HG03457 (cell line): ENCODE results near the gene PLD6.
"Not testable (repeated sequence)": the region's sequence is repeated elsewhere in the genome, so short reads cannot be mapped to it uniquely, and the experiment has no call there.

Experiments used
- ATAC-seq: cut with Tn5 transposase; IDR thresholded peaks from one replicate; pipeline ENCODE4 v1.9.1; 2021; ENCODE audit warnings: moderate number of reproducible peaks; ENCODE audit not compliant: unreplicated experiment

Gene PLD6

DNA sequence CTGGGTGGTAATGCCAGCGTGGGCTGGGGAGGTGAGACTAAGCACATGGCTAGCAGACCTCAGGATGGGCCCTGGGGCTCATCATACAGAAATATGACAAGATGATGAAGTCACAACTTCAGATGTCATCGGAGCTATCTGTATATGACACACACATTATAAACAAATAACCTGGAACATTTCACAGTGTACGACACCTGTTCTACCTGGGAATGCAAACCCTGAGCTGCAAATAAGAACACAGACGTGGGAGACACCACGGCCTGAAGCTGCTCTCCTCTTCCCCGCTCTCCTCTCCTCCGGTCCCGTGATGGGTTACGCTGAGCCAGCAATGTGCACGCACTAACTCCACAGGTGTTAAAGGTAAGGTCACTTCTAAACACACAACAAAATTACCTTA is 4.9 kb downstream of the PLD6 start:
- ATAC-seq: no peak

DNA sequence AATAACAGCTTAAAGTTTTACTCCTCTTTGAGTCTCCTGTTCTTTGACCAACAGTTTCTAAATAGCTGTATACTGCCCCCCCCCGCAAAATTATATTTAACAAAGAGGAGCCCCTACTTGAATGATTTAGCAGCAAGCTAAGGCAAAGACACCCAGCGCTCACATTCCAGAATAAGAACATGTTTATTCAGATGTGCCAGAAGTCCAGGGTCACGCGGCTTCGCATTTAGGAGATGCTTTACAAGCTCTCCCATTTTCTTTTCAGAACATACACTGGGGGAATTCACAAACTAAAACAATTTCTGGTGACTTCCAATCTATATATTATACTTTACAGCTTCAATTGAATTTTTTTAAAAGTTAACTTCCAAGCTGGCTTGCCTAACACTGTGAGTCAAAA is 5.3 kb downstream of the PLD6 start:
- ATAC-seq: no peak

DNA sequence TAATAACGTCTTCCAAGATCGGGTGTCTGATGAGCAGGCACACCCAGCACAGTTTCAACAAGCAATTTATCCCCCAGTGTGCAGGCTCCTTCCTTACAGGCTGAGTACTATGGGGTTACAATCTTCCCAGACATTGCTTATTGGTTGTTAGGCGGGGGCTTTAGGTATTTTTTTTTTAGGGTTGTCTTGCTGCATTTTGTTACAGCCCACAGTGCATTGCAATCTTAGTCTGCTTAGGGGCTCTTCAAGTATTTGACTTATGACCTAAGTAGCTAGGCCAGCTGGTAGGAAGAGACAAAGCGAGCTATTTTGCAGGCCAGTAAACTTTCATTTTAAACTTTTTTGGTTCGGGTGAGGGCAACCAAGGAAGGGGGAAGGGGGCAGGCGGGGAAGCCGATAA is 5.8 kb downstream of the PLD6 start:
- no peak for ATAC-seq

DNA sequence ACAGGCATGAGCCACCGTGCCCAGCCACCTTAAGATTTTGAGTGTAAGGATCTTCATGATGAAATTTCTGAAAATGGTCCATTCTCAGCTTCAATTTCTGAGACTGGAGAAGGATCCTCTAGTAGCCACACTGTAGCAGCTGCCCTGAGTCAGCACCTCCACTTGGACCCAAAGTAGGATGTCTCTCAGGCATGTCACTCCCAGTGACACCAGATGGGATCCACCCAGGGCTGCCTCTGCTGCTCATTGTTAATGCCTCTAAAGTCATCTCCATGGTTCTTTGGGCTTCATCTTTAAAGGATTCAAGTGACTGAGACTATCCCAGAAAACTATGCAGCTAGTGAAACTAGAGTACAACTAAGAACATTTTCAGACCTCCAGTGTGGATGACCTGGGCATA is 7.9 kb downstream of the PLD6 start:
- no peak for ATAC-seq

DNA sequence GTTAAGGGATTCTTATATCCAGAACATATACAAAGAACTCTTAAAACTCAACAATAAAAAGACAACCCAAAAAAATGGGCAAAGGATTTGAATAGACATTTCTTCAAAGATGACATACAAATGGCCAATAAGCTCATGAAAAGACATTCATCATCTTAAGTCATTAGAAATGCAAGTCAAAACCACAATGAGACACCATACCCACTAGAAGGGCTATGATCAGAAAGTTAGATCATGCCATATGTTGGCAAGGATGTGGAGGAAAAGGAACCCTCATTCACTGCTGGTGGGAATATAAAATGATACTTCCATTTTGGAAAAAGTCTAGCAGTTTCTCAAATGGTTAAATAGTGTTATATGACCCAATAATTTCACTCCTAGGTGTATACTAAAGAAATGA is 9.4 kb downstream of the PLD6 start:
- ATAC-seq: no peak

DNA sequence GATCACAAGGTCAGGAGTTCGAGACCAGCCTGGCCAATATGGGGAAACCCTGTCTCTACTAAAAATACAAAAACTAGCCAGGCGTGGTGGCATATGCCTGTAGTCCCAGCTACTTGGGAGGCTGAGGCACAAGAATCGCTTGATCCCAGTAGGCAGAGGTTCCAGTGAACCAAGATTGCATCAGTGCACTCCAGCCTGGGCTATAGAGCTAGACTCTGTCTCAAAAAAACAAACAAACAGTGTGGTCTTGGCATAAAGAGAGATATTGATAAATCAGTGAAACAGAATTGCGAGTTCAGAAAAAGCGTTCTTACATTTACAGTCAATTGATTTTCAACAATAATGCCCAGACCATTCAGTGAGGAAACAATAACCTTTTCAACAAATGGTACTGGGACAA is 10.7 kb downstream of the PLD6 start:
- ATAC-seq: not testable (repeated sequence)

DNA sequence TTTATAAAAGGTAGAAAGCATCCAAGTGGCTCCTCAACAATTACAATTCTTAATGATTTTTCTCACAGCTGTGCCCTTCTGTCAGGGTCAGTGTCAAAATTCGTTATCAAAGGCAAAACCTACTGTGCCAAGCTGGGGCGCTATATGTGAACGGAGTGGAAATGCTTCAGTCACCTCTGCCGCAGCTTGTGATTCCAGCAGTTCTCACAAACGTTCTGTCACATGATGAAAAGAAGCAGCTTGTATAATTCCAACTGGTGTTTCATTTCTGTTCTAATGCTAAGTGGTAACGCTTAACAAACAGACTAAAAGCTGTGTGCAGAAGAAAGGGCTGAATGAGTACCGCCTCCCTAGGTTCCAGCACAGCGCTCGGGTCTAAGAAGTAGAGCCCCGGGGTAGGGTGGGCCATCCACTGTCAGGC is 14.2 kb downstream of the PLD6 start:
- no peak for ATAC-seq

DNA sequence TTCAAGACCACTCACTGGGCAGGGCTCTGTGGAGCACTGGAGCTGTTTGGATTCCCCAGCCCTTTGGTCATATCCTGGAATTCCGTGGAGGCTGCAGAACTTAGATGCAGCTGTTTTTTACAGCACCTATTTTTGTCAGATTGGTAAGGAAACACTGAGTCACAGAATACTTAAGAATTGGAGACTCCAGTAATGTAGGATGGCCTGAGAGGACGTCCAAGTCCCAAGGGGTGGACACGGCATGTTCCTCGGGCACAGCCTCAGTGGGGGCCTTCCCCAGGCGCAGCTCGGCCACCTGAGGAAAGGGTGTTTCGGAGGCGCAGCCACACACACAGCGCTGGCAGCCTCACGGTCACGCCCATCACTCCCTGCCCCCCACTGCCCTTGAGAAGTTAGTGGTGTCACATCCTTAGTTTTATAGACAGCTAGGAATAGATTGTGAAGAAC is 14.8 kb downstream of the PLD6 start:
- no peak for ATAC-seq

DNA sequence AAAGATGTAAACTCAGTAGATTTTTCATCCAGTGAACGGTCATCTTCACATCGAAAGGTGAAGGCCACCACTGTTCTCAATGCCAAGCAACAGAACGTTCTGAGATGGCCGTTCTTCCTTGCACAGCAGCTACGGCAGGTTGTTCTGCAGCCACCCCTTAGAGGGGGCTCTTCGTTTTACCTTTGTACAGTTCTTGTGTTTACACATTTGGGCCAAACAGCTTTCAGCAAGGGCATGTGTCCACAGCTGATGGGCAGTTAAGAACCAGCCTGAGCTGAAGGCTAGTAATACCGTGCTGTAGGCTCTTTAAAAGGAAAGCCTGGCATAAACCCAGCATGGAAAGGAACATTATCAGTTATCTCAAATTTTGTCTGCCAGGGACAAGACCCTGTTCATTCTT is 15.9 kb downstream of the PLD6 start:
- no peak for ATAC-seq

DNA sequence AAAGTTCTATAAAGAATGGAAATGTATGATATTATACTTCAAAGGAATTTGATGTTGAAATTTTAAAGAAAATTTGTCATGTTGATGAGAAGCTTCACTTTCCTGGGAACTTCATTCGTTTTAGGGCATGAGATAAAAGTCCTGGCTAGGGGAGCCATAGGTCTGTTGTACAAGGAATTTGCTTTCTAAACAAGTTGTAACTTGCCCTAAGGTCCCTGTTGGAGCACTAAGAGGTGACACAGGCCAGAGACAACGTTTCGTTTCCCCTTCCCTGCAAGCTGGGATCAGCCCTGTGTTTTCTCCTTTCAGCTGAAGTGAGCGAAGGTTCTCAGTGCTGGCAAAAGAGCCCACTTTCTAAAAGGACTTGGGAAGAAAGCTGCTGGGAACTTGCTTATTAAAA is 16.6 kb downstream of the PLD6 start:
- no peak for ATAC-seq

DNA sequence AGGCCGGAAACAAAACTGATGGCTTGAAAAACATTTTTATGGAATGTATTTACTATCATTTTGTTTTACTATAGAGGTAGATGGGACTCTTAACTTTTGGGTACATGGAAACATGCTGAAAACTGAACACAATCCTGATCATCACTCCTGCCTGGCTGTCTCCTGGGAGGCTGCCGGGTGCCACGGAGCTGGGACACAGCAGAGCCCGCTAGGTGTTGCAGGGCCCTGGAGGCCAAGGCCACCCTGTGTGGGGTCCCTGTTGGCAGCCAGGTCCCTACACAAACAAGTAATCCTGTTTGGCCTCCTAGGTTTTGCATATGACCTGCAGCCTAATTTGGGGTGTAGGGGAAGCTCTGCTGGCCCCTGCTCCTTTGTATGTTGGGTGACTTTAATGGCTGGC is 17.5 kb downstream of the PLD6 start:
- no peak for ATAC-seq

DNA sequence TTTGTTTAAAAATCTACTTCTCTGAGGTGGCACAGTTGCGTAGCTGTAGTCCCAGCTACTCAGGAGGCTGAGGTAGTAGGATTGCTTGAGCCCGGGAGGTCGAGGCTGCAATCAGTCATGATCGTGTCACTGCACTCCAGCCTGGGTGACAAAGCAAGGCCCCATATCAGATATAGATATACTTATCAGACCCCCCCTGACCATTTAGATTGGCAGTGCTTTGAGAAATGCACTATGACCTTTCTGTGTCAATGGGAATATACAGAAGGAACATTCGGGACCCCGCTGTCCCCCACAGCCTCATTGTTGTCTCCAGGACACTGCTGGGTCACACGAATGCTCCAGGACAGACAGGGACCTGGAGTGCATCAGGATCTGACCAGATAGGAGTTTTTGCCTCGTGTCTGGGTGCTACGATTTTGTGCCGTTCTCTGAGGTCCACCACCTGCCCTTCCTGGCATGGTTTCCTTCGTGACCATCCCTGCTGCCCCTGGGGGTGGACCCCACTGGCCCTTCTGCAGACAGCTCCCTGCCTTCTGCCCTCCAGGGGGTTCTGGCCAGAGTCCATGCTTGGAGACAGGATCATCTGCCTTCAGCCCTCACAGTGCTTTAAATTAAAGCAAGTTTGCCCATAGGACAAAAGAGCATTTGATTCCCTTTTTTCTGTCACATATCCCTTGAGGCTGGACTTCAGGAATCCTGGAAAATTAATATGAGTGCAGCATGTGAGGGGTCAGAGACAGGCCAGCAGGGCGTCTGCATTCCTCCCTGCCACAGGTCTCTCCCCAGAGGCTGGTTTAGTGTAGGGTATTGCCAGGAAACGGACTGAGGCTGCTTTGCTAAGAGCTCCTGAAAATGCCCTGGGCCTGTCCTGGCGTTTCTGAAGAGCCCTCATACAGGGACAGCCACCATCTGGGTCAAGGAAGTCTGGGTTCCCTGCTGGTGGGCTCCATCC is 19.3 kb downstream of the PLD6 start:
- ATAC-seq: no peak

DNA sequence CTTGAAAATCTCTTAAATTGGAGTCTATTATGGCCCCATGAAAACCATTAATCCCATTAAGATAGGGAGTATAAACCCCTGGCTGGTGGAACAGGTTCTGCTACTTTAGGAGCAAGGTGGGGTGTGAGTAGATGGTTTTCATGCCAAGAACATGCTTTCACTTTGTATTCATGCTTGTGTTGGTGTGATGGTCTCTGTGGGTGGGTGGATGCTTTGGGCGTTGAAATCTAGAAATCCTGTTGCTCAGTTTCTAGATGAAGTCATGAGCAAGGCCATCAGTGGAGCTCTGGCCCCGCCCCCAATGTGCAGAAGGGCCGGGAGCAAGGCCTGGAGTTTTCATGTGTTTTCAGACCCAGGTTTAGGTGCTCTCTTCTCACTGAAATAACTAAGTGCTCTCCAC is 20.1 kb downstream of the PLD6 start:
- no peak for ATAC-seq

DNA sequence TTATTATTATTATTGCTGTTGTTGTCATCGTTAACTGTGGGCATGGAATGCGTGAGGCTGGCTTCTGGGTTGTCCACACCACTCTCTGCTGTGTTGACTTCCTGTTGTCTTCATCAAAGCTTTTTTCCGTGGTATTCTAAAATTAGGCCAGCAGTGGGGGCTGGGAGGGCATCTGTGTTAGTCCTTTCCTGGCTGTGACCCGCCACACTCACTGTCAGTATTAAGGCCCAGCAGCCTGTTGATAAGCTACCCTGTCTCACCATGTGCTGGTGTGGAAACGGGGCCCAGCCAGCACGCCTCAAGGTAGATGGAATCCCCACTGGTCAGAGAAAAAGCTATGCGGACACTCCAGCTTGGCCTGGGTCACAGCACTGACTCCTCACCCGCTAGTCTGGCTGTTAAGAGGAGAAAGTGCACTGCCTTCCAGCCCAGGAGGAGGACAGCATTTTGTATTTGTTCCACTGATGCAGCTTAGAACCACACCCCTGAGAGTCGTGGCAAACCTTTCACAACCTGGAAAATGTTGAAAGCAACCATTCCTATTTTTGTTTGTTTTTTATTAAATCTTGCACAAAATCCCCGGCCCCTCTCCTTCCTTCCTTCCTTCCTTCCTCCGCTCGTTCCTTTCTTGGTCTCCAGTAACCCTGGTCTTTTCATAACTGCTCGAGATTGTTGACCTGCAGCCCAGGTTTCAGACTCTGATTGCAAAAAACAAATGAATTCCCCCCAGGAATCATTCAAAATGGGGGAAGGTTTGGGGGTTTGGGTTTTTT is 21.0 kb downstream of the PLD6 start:
- ATAC-seq: not testable (repeated sequence)

DNA sequence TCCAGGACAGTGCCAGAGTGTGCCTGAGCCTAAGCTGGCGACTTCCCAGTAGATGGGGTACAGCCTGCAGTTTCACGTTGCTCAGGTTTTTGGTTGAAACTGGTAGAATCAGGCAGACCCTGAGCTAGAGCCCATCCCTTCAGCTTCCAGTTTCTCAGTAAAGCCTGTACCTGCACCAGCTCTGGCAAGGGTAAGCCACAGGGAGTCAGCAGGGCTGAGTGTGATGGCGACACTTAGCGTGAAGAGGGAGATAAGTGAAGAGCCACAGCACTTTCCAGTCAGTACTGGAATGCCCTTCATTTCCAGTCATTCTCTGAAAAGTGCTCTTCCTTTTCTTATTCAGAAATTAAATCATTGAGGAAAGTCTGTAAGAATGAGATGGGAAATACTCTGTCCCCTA is 22.4 kb downstream of the PLD6 start:
- ATAC-seq: no peak

DNA sequence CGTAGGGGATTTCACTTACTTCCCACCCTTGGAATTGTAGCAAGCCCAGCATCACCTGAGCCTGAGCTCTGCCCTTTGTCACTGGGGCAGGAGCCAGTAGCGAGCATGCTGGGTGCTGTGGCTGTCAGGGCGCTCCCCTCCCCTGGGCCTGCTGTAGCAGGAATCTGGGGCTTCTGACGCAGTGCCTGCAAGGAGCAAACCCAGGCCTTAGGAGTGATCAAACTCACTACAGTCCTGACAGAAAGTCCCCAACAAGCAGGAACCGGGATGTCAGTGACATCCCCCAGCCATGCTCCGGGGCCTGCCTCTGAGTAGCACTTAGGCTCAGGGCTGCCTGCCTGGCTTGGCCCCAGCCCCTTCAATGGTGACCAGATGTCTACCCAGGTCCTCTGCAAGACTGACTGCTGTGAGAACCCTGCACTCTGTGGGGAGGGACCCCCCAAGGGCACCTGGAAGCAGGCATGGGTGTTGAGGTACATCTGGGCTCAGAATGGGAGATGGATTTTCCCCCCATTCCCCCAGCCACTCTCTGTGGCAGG is 23.5 kb downstream of the PLD6 start:
- no peak for ATAC-seq

DNA sequence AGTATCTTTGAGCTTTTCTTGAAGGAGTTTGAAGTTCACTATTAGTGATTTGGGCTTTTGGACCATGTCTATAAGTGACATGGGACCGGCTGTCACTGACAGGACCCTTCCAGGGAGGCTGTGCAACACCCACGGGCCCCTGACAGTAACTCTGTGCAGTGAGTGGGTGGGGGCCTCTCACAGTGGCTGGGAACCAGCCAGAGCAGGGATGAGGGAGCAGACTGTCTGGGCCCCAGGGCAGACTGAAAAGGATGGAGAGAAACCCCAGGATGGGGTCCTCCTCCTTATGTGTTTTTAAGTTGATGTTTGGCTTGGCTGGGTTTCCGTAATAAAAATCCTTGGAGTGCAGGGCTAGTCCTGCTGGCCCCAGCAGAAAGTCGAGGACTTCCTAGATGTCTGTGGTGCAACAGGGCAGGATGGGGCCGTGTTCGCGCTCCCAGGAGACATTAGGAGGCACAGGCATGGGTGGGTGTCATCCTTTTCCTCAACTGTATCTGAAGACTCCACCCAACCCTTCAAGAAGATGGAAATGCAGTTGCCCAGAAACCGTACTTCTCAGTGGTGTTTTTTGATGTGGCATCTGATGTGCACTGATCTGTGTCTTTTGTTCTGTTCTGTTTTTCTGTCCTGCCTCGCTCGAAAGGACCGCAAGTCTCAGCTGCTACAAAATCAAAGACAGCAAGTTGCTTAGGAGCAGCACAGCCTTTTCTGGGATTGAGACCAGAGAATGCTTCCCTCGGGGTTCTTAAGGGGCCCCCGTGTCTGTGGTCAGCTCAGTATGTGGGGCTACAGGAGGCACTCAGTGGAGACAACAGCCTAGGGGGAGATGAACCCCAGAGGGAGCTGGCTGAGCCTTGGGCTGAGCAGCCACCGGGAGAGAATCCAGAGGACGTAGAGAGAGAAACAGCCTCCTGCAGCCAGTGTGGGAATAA is 24.2 kb downstream of the PLD6 start:
- no peak for ATAC-seq

DNA sequence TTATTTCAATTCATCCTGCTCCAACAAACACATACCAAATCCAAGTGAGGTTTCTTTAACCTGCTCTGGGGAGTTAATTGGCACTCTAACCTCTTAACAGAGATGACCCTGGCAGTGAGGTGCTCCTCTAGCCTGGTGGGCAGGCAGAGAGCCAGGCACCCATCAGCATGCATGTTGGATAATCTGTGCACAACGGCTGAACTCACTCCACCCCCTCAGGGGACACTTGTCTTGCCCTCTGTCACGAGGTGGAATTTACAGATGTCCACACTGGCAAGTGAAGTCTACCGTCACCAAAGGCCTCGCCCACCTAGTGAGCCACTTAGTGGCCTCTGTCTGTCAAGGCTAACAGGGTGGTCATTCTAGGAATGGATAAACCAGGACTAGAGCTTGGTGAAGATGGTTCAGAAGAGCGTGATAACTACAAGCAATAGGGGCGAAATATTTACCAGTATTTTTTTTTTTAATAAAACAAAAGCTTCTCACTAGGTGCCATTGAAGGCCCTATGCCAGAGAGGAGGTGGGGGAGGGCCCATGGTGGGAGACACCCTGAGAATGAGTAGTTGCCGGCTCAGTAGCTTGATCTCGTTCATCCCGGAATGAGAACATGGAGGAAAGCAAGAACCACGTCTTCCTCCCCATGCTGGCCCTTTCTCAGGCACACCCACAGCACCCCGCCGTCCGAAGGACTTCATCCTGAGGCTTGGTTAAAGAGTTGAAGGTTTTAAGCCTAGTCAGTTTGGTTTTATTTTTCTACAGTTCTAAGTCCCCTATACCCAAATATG is 25.2 kb downstream of the PLD6 start:
- no peak for ATAC-seq

DNA sequence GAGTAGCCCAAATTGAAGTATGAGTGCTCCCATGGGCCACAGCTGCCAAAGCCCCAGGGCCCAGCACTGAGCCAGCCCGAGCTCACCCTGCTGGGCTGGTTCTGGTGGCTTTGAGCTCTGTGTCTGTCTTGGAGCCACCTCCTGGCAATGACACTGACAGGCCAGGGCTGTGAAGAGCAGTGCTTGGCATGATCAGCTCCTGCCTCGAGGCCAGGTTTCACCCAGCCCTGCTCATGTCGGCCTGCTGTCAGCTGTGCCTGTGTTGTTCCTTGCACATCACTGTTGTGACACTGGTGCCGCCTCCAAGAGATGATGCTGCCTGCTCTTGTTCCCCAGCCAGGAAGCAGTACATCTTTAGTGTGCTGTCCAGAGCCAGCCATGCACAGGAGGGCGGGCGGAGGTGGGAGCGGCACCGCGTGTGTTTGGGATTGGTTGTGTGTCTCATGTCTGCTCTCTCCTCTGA is 26.0 kb downstream of the PLD6 start:
- no peak for ATAC-seq

DNA sequence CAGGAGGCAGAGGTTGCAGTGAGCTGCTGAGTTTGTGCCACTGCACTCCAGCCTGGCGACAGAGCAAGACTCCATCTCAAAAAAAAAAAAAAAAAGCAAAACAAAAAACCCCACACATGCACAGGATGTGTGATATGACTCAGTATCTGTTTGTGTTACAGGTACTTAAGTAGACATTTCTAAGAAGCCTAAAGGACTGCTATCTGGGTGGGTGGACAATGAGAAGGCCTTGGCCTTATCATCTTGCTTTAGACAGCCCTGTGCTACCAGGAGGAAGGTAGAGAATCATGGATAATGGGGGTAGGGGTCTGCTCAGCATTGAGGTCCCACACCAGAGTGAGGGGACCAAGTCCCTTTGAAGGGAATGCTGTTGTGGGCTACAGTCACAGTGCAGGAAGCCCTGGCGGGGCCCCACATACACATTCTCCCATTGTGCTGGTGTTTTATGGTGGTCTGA is 26.7 kb downstream of the PLD6 start:
- no peak for ATAC-seq
